Stimulated activated CD4-positive, alpha-beta T cell treated with anti-CD3 and anti-CD28 coated beads, TNF-alpha, amount 100 ng/mL, for 4 hours (primary cell): ENCODE data around the gene C2orf72.

Experiments
- DNase-seq, 3 experiments: peaks; one replicate each; pipeline ENCODE4 v3.0.0-alpha.2; 2020; ENCODE audit warnings: low read depth in 3 of 3

Gene C2orf72

GRCh38 chr2:231068525-231069222, 31.4 kb downstream of the C2orf72 start:
- DNase-seq: no peak

GRCh38 chr2:231069379-231070054, 32.2 kb downstream of the C2orf72 start:
- no peak for DNase-seq

- DNase-seq: no peak
Measured at GRCh38 chr2:231084565-231084964, 47.2 kb downstream of the C2orf72 start.

- no peak for DNase-seq
Measured at GRCh38 chr2:231088754-231089153, 51.4 kb downstream of the C2orf72 start.

- no peak for DNase-seq
Measured at GRCh38 chr2:231093933-231094332, 56.6 kb downstream of the C2orf72 start.

GRCh38 chr2:231094736-231095346, 57.5 kb downstream of the C2orf72 start:
- no peak for DNase-seq
